ENCODE results near the gene CIAO3. TPM values are rescaled to one million over a fixed set of nuclear protein-coding genes. Genes with fewer than 3 reads are reported as not detected.

CIAO3 gene
- total RNA-seq, 1 experiment from 2014 or later = 31.5 TPM

- no peaks in the 10 kb centered on the region for H3K36me3 ChIP-seq
- H3K4me3 ChIP-seq = peak overlapping the region; percentile 34; the same call in 1 of the 2 replicates
- no peaks in the 10 kb centered on the region for H3K4me1 ChIP-seq
- H3K27me3 ChIP-seq = no peaks in the 10 kb centered on the region
- DNase-seq = peak in 1 of 2 experiments; percentile 31
- no peaks in the 10 kb centered on the region for H3K9me3 ChIP-seq (replicated peaks)
- no peak overlapping the region for H3K27ac ChIP-seq
These were observed 27.6 kb upstream of the CIAO3 start for GRCh38 chr16:768428-768827.

GRCh38 chr16:767743-768235, 27.0 kb upstream of the CIAO3 start:
- no peak overlapping the region for H3K27ac ChIP-seq
- no peaks in the 10 kb centered on the region for H3K9me3 ChIP-seq (replicated peaks)
- DNase-seq = no peak
- no peaks in the 10 kb centered on the region for H3K4me1 ChIP-seq
- H3K4me3 ChIP-seq = no peak overlapping the region
- H3K27me3 ChIP-seq = peaks cover 4% of the 10 kb centered on the region; the same call in 1 of the 2 replicates
- no peaks in the 10 kb centered on the region for H3K36me3 ChIP-seq

- peaks cover 12% of the 10 kb centered on the region; the same call in 1 of the 2 replicates for H3K27me3 ChIP-seq
- no peaks in the 10 kb centered on the region for H3K9me3 ChIP-seq (replicated peaks)
- H3K4me1 ChIP-seq = no peaks in the 10 kb centered on the region
- DNase-seq = no peak
- no peak overlapping the region for H3K4me3 ChIP-seq
- no peaks in the 10 kb centered on the region for H3K36me3 ChIP-seq
- no peak overlapping the region for H3K27ac ChIP-seq
These were observed 26.2 kb upstream of the CIAO3 start for GRCh38 chr16:766820-767640.

DNA sequence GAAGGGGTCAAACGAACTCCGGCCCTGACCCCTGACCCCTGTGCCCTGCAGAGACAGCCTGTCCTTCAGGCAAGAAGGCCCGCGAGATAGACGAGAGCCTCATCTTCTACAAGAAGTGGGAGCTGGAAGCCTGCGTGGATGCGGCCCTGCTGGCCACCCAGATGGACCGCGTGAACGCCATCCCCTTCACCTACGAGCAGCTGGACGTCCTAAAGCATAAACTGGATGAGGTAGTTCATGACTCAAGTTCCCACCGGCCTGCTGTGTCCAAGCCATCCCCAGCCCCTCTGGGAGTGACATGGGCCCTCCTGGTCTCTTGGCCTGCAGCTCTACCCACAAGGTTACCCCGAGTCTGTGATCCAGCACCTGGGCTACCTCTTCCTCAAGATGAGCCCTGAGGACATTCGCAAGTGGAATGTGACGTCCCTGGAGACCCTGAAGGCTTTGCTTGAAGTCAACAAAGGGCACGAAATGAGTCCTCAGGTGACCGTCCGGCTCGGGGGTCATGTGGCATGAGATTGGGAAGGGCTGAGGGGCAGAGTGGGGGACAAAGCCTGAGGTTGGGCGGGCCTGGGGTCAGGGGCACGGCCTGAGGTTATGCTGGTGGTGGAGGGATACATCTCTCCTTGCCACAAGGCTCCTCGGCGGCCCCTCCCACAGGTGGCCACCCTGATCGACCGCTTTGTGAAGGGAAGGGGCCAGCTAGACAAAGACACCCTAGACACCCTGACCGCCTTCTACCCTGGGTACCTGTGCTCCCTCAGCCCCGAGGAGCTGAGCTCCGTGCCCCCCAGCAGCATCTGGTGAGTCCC, 25.4 kb upstream of the CIAO3 start:
- H3K4me3 ChIP-seq = no peak overlapping the region
- H3K36me3 ChIP-seq = no peaks in the 10 kb centered on the region
- H3K9me3 ChIP-seq (replicated peaks) = no peaks in the 10 kb centered on the region
- DNase-seq = no peak
- no peak overlapping the region for H3K27ac ChIP-seq
- H3K27me3 ChIP-seq = peaks cover 17% of the 10 kb centered on the region
- H3K4me1 ChIP-seq = no peaks in the 10 kb centered on the region

GRCh38 chr16:765488-765865, 24.7 kb upstream of the CIAO3 start:
- H3K9me3 ChIP-seq (replicated peaks) = no peaks in the 10 kb centered on the region
- no peaks in the 10 kb centered on the region for H3K4me1 ChIP-seq
- no peak for DNase-seq
- H3K4me3 ChIP-seq = no peak overlapping the region
- H3K27me3 ChIP-seq = peaks cover 24% of the 10 kb centered on the region
- no peak overlapping the region for H3K27ac ChIP-seq
- H3K36me3 ChIP-seq = no peaks in the 10 kb centered on the region

- H3K4me3 ChIP-seq = no peak overlapping the region
These were observed 24.2 kb upstream of the CIAO3 start for GRCh38 chr16:764848-765487.

GRCh38 chr16:764184-764750, 23.5 kb upstream of the CIAO3 start:
- no peak overlapping the region for H3K4me3 ChIP-seq
- H3K27ac ChIP-seq = no peak overlapping the region
- DNase-seq = no peak
- peaks cover 29% of the 10 kb centered on the region for H3K27me3 ChIP-seq
- no peaks in the 10 kb centered on the region for H3K4me1 ChIP-seq
- H3K9me3 ChIP-seq (replicated peaks) = no peaks in the 10 kb centered on the region
- H3K36me3 ChIP-seq = no peaks in the 10 kb centered on the region

More at GRCh38 chr16:764848-765487, 24.2 kb upstream of the CIAO3 start:
- Histone ChIP-seq H3K36me3 (no peaks in the 10 kb centered on the region), H3K9me3 (replicated peaks) (no peaks in the 10 kb centered on the region), H3K27ac (no peak overlapping the region), H3K27me3 (peaks cover 27% of the 10 kb centered on the region), H3K4me1 (no peaks in the 10 kb centered on the region)
- DNase-seq = no peak

DNA sequence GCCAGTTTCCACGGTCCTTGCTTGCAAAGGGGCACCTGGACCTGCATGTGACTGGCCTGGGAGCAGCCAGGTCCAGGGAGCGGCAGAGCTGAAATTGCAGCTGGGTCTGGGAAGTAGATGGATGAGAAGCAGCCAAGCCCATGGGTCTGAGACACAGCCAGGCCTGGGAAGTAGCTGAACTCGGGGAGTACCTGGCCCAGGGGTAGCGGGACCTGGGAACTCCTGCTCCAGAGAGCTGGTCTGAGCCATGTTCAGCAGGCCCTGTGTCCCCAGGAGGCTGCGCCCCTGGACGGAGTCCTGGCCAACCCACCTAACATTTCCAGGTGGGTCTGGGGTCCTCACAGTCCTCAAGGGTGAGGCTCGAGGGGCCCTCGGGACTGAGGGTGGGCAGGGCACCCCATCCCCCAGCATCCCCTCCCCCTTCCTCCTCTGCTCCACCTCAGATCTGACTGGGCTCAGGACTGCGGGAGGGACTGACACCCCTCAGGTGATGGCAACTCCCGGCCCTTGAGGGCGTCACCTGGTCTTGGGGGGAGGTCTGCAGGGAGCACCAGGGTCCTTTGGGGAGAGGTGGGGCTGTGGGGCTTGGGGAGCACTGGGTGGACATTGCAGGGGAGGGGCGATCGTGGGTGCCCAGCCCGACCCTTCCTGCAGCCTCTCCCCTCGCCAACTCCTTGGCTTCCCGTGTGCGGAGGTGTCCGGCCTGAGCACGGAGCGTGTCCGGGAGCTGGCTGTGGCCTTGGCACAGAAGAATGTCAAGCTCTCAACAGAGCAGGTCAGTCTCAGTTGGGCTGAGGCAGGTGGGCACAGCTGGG, 22.8 kb upstream of the CIAO3 start:
- peaks cover 29% of the 10 kb centered on the region for H3K27me3 ChIP-seq
- DNase-seq = no peak
- no peaks in the 10 kb centered on the region for H3K9me3 ChIP-seq (replicated peaks)
- no peaks in the 10 kb centered on the region for H3K4me1 ChIP-seq
- H3K36me3 ChIP-seq = no peaks in the 10 kb centered on the region
- H3K27ac ChIP-seq = no peak overlapping the region
- H3K4me3 ChIP-seq = no peak overlapping the region

- no peak overlapping the region for H3K4me3 ChIP-seq
- peaks cover 29% of the 10 kb centered on the region for H3K27me3 ChIP-seq
- H3K36me3 ChIP-seq = no peaks in the 10 kb centered on the region
- H3K27ac ChIP-seq = no peak overlapping the region
- H3K9me3 ChIP-seq (replicated peaks) = no peaks in the 10 kb centered on the region
- no peak for DNase-seq
- no peaks in the 10 kb centered on the region for H3K4me1 ChIP-seq
These were observed 21.9 kb upstream of the CIAO3 start for GRCh38 chr16:762595-763268.

DNA sequence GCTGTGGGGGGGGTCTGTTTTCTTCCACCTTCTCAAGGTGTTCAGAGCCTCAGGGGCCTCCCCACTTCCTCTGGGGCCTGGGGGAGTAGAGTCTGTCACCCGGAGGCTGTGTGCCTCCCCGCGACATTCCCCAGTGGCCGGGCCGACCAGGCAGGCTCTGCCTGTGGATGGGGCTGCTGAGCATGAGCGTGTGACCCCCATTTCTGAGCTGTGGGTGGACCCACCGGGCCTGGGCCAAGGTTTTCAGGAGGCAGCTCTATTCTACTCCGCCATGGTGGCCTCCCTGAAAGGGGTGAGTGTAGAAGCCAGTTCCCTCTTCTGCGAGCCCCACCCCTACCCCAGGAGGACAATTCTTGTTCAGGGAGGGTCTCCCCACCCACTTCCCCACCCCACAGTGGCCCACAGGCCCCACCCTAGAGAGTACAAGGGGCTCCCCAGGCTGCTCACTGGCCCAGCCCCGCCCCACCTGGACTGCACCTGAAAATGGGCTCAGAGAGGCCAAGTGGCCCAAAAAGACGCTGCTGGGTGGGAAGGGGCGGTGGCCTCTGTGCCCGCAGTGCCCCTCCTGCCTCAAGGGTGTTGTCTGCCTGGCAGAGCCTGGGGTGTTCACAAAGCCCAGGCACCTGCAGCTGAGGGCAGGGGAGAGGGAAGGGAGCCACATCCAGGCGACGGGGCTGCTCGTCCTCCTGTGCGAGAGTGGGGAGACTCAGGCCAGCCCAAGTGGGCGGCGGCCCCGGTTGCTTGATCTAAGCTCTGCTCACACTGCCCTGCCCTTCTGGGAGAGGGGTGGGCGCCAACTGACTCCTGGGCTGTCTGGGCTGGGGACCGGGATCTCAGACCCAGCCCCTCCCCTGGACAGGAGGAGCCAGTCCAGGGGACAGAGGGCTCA, 21.1 kb upstream of the CIAO3 start:
- Histone ChIP-seq H3K36me3 (no peaks in the 10 kb centered on the region), H3K9me3 (replicated peaks) (no peaks in the 10 kb centered on the region), H3K4me3 (no peak overlapping the region), H3K27me3 (peaks cover 29% of the 10 kb centered on the region), H3K27ac (no peak overlapping the region), H3K4me1 (no peaks in the 10 kb centered on the region)
- DNase-seq = no peak

GRCh38 chr16:760545-761343, 19.9 kb upstream of the CIAO3 start, which contains the start of gene MSLN:
Gene MSLN, plus strand, starts transcription at chr16:760734. Its CDS starts 1,947 bp downstream, at chr16:762681.
- DNase-seq = no peak
- no peaks in the 10 kb centered on the region for H3K9me3 ChIP-seq (replicated peaks)
- H3K4me3 ChIP-seq = no peak within 1 kb of the TSS
- H3K4me1 ChIP-seq = no peaks in the 10 kb centered on the region
- no peak within 1 kb of the TSS for H3K27ac ChIP-seq
- H3K36me3 ChIP-seq = no peaks in the 10 kb centered on the region
- peaks cover 29% of the 10 kb centered on the region for H3K27me3 ChIP-seq

GRCh38 chr16:760065-760464, 19.3 kb upstream of the CIAO3 start:
- H3K36me3 ChIP-seq = no peaks in the 10 kb centered on the region
- H3K27me3 ChIP-seq = peaks cover 29% of the 10 kb centered on the region
- no peak overlapping the region for H3K27ac ChIP-seq
- no peak overlapping the region for H3K4me3 ChIP-seq
- no peaks in the 10 kb centered on the region for H3K9me3 ChIP-seq (replicated peaks)
- no peaks in the 10 kb centered on the region for H3K4me1 ChIP-seq
- DNase-seq = no peak
